GM23338 (cell line): Measurements from ENCODE around the gene DIPK2B. TPM values are rescaled to one million over a fixed set of nuclear protein-coding genes. Genes with fewer than 3 reads are reported as not detected.

Experiments
- ATAC-seq: fragments of 200-7000 bp; cut with Tn5 transposase; 3 replicates; pipeline ENCODE4 v1.9.1; 2020
- DNase-seq: peaks from one replicate; pipeline ENCODE4 v3.0.0-alpha.2; 2015; ENCODE audit warnings: low spot score
- H2AFZ ChIP-seq: fragments of 200-600 bp; sonication (generic); 2 replicates; pipeline ENCODE4 v1.8.0; 2016; ENCODE audit warnings: antibody characterized with exemption, mild to moderate bottlenecking, moderate library complexity
- H3F3A ChIP-seq: fragments of 200-600 bp; sonication (generic); replicated peaks from 2 replicates; pipeline ENCODE4 v1.8.0; 2017; ENCODE audit warnings: antibody characterized with exemption, mixed run types, low read depth
- H3K27ac ChIP-seq: fragments of 200-600 bp; sonication (generic); 2 replicates; pipeline ENCODE4 v1.6.1; 2016; ENCODE audit warnings: low read depth
- H3K27me3 ChIP-seq: fragments of 200-600 bp; sonication (generic); 2 replicates; pipeline ENCODE4 v1.8.0; 2016; ENCODE audit warnings: mild to moderate bottlenecking, mixed run types, moderate library complexity; ENCODE audit not compliant: insufficient read depth
- H3K36me3 ChIP-seq: fragments of 200-600 bp; sonication (generic); 2 replicates; pipeline ENCODE4 v1.8.0; 2016; ENCODE audit warnings: mild to moderate bottlenecking; ENCODE audit not compliant: insufficient read depth
- H3K4me1 ChIP-seq: fragments of 200-600 bp; sonication (generic); 2 replicates; pipeline ENCODE4 v1.8.0; 2016; ENCODE audit warnings: mild to moderate bottlenecking, moderate library complexity; ENCODE audit not compliant: insufficient read depth
- H3K4me2 ChIP-seq: fragments of 200-600 bp; sonication (generic); 2 replicates; pipeline ENCODE4 v1.7.1; 2017; ENCODE audit warnings: mixed run types
- H3K4me3 ChIP-seq: fragments of 200-600 bp; sonication (generic); 2 replicates; pipeline ENCODE4 v1.6.1; 2016; ENCODE audit warnings: mixed run types
- H3K79me2 ChIP-seq: fragments of 200-600 bp; sonication (generic); replicated peaks from 2 replicates; pipeline ENCODE4 v1.8.0; 2017; ENCODE audit warnings: mild to moderate bottlenecking; ENCODE audit not compliant: insufficient read depth
- H3K9me2 ChIP-seq: fragments of 200-600 bp; sonication (generic); 2 replicates; pipeline ENCODE4 v1.8.0; 2017; ENCODE audit not compliant: insufficient read depth
- H4K20me1 ChIP-seq: fragments of 200-600 bp; sonication (generic); replicated peaks from 2 replicates; pipeline ENCODE4 v1.8.0; 2017; ENCODE audit warnings: mild to moderate bottlenecking; ENCODE audit not compliant: insufficient read depth
- H3K27ac Mint-ChIP-seq: 2 replicates; pipeline ENCODE4 v1.8.0; 2020; ENCODE audit warnings: inconsistent platforms, mild to moderate bottlenecking, moderate library complexity, mixed read lengths
- H3K27me3 Mint-ChIP-seq: 3 replicates; pipeline ENCODE4 v1.8.0; 2022; ENCODE audit warnings: low read depth, mild to moderate bottlenecking, moderate library complexity, mixed read lengths, inconsistent platforms; ENCODE audit not compliant: insufficient read depth, poor library complexity
- H3K36me3 Mint-ChIP-seq: 3 replicates; pipeline ENCODE4 v1.8.0; 2021; ENCODE audit warnings: low read depth, mild to moderate bottlenecking, inconsistent platforms, moderate library complexity, mixed read lengths
- H3K4me1 Mint-ChIP-seq: 3 replicates; pipeline ENCODE4 v1.8.0; 2020; ENCODE audit warnings: mild to moderate bottlenecking, inconsistent platforms, mixed read lengths
- H3K4me3 Mint-ChIP-seq: 3 replicates; pipeline ENCODE4 v1.8.0; 2021; ENCODE audit warnings: moderate library complexity, mild to moderate bottlenecking, inconsistent platforms, mixed read lengths
- H3K9me3 Mint-ChIP-seq: 3 replicates; pipeline ENCODE4 v1.8.0; 2020; ENCODE audit warnings: moderate library complexity, mild to moderate bottlenecking, inconsistent platforms, mixed read lengths
- CREB1 ChIP-seq: fragments of 250-450 bp; sonication (Bioruptor Pico); IDR thresholded peaks from 2 replicates; pipeline ENCODE4 v1.5.0; 2020; ENCODE audit warnings: low read depth, mild to moderate bottlenecking, moderate library complexity
- ETS1 ChIP-seq: IDR thresholded peaks from 2 replicates; pipeline ENCODE4 v1.6.1; 2016; ENCODE audit warnings: antibody characterized with exemption
- EZH2 ChIP-seq: fragments of 200-600 bp; sonication (generic); IDR thresholded peaks from one replicate; pipeline ENCODE4 v1.8.0; 2017; ENCODE audit warnings: antibody characterized with exemption, mild to moderate bottlenecking, low read depth; ENCODE audit not compliant: unreplicated experiment
- EZH2phosphoT487 ChIP-seq: fragments of 200-600 bp; sonication (generic); IDR thresholded peaks from one replicate; pipeline ENCODE4 v1.8.1; 2018; ENCODE audit warnings: antibody characterized with exemption; ENCODE audit not compliant: unreplicated experiment
- JUNB ChIP-seq: IDR thresholded peaks from one replicate; pipeline ENCODE4 v1.6.1; 2016; ENCODE audit warnings: antibody characterized with exemption; ENCODE audit not compliant: unreplicated experiment
- NANOG ChIP-seq: IDR thresholded peaks from 2 replicates; pipeline ENCODE4 v1.6.1; 2016; ENCODE audit warnings: antibody characterized with exemption, borderline replicate concordance
- POLR2AphosphoS5 ChIP-seq: IDR thresholded peaks from 2 replicates; pipeline ENCODE4 v1.6.1; 2016; ENCODE audit warnings: antibody characterized with exemption, low read depth
- REST ChIP-seq: IDR thresholded peaks from one replicate; pipeline ENCODE4 v1.6.1; 2018; ENCODE audit warnings: antibody characterized with exemption; ENCODE audit not compliant: unreplicated experiment
- ZNF114 ChIP-seq: fragments of 250-450 bp; sonication (Bioruptor Pico); IDR thresholded peaks from 2 replicates; pipeline ENCODE4 v1.5.0; 2020; ENCODE audit warnings: mild to moderate bottlenecking, moderate library complexity
- ZNF331 ChIP-seq: fragments of 250-450 bp; sonication (Bioruptor Pico); IDR thresholded peaks from 2 replicates; pipeline ENCODE4 v1.5.0; 2020; ENCODE audit warnings: low read depth, mild to moderate bottlenecking, moderate library complexity
- polyA plus RNA-seq: library from polyadenylated mRNA; unstranded; fragments of >200 nt; fragmentation: Nextera tagmentation; extraction: Ambion mirVana; gene quantifications from 2 replicates; pipeline ENCODE4 v1.2.1, GENCODE V29; 2016
- total RNA-seq: library from RNA; depleted of rRNA; stranded (reverse); fragments of >200 nt; shearing (Covaris generic); gene quantifications from 2 replicates; pipeline ENCODE4 v1.2.3, GENCODE V29; 2014
- TF ChIP-seq, protein P1 (sequence below), 2 experiments: fragments of 200-600 bp in 1 of 2; sonication (generic) in 1 of 2; conservative IDR thresholded peaks; 2 replicates each; pipeline versions ENCODE4 v1.5.1 to v1.6.1; 2016 to 2017; ENCODE audit warnings: antibody characterized with exemption in 2 of 2, low read depth in 2 of 2, mild to moderate bottlenecking in 2 of 2, moderate library complexity in 1 of 2
- TF ChIP-seq, protein P2 (sequence below): fragments of 250-450 bp; sonication (Bioruptor Pico); IDR thresholded peaks from 2 replicates; pipeline ENCODE4 v1.5.0; 2020; ENCODE audit warnings: mild to moderate bottlenecking, moderate library complexity

DIPK2B gene
- total and polyA plus RNA-seq, 2 experiments from 2014 or later: not detected

- TF ChIP-seq ZNF114 (no peak), REST (no peak), ZNF331 (no peak), POLR2AphosphoS5 (no peak), JUNB (no peak), NANOG (no peak), CREB1 (CRISPR knock-in tag) (no peak), ETS1 (no peak), EZH2phosphoT487 (no peak), EZH2 (no peak)
- TF ChIP-seq, protein P1, sequence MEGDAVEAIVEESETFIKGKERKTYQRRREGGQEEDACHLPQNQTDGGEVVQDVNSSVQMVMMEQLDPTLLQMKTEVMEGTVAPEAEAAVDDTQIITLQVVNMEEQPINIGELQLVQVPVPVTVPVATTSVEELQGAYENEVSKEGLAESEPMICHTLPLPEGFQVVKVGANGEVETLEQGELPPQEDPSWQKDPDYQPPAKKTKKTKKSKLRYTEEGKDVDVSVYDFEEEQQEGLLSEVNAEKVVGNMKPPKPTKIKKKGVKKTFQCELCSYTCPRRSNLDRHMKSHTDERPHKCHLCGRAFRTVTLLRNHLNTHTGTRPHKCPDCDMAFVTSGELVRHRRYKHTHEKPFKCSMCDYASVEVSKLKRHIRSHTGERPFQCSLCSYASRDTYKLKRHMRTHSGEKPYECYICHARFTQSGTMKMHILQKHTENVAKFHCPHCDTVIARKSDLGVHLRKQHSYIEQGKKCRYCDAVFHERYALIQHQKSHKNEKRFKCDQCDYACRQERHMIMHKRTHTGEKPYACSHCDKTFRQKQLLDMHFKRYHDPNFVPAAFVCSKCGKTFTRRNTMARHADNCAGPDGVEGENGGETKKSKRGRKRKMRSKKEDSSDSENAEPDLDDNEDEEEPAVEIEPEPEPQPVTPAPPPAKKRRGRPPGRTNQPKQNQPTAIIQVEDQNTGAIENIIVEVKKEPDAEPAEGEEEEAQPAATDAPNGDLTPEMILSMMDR (conservative IDR thresholded peaks at IDR 0.05; ENCODE audit: low read depth in 2 of 2): no peak
Measured at GRCh38 chrX:45191383-45191782, 9.3 kb downstream of the DIPK2B start (continued).

GRCh38 chrX:45187731-45188130, 12.9 kb downstream of the DIPK2B start:
- Histone ChIP-seq H2AFZ (no peak overlapping the region), H3K4me3 (no peak overlapping the region), H3K27ac (no peak overlapping the region), H3K27me3 (no peaks in the 10 kb centered on the region), H3K4me1 (no peaks in the 10 kb centered on the region), H3K4me2 (no peak overlapping the region), H3K79me2 (no peaks in the 10 kb centered on the region), H3K36me3 (no peaks in the 10 kb centered on the region), H3F3A (no peaks in the 10 kb centered on the region), H3K9me2 (no peaks in the 10 kb centered on the region), H4K20me1 (no peaks in the 10 kb centered on the region)
- H3K27ac Mint-ChIP-seq: no peak overlapping the region
- peaks cover 5% of the 10 kb centered on the region for H3K27me3 Mint-ChIP-seq
- no peak overlapping the region for H3K4me3 Mint-ChIP-seq
- no peaks in the 10 kb centered on the region; the same call in 2 of the 3 replicates for H3K4me1 Mint-ChIP-seq
- no peak for TF ChIP-seq CREB1 (CRISPR knock-in tag)
- TF ChIP-seq, protein P2, sequence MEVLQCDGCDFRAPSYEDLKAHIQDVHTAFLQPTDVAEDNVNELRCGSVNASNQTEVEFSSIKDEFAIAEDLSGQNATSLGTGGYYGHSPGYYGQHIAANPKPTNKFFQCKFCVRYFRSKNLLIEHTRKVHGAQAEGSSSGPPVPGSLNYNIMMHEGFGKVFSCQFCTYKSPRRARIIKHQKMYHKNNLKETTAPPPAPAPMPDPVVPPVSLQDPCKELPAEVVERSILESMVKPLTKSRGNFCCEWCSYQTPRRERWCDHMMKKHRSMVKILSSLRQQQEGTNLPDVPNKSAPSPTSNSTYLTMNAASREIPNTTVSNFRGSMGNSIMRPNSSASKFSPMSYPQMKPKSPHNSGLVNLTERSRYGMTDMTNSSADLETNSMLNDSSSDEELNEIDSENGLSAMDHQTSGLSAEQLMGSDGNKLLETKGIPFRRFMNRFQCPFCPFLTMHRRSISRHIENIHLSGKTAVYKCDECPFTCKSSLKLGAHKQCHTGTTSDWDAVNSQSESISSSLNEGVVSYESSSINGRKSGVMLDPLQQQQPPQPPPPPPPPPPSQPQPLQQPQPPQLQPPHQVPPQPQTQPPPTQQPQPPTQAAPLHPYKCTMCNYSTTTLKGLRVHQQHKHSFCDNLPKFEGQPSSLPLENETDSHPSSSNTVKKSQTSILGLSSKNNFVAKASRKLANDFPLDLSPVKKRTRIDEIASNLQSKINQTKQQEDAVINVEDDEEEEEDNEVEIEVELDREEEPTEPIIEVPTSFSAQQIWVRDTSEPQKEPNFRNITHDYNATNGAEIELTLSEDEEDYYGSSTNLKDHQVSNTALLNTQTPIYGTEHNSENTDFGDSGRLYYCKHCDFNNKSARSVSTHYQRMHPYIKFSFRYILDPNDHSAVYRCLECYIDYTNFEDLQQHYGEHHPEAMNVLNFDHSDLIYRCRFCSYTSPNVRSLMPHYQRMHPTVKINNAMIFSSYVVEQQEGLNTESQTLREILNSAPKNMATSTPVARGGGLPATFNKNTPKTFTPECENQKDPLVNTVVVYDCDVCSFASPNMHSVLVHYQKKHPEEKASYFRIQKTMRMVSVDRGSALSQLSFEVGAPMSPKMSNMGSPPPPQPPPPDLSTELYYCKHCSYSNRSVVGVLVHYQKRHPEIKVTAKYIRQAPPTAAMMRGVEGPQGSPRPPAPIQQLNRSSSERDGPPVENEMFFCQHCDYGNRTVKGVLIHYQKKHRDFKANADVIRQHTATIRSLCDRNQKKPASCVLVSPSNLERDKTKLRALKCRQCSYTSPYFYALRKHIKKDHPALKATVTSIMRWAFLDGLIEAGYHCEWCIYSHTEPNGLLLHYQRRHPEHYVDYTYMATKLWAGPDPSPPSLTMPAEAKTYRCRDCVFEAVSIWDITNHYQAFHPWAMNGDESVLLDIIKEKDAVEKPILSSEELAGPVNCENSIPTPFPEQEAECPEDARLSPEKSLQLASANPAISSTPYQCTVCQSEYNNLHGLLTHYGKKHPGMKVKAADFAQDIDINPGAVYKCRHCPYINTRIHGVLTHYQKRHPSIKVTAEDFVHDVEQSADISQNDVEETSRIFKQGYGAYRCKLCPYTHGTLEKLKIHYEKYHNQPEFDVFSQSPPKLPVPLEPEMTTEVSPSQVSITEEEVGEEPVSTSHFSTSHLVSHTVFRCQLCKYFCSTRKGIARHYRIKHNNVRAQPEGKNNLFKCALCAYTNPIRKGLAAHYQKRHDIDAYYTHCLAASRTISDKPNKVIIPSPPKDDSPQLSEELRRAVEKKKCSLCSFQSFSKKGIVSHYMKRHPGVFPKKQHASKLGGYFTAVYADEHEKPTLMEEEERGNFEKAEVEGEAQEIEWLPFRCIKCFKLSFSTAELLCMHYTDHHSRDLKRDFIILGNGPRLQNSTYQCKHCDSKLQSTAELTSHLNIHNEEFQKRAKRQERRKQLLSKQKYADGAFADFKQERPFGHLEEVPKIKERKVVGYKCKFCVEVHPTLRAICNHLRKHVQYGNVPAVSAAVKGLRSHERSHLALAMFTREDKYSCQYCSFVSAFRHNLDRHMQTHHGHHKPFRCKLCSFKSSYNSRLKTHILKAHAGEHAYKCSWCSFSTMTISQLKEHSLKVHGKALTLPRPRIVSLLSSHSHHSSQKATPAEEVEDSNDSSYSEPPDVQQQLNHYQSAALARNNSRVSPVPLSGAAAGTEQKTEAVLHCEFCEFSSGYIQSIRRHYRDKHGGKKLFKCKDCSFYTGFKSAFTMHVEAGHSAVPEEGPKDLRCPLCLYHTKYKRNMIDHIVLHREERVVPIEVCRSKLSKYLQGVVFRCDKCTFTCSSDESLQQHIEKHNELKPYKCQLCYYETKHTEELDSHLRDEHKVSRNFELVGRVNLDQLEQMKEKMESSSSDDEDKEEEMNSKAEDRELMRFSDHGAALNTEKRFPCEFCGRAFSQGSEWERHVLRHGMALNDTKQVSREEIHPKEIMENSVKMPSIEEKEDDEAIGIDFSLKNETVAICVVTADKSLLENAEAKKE (CRISPR knock-in tag): no peak
- no peaks in the 10 kb centered on the region for H3K9me3 Mint-ChIP-seq
- no peak for DNase-seq
- H3K36me3 Mint-ChIP-seq: no peaks in the 10 kb centered on the region
- ATAC-seq: no peak
